ENCODE measurements around the gene RBM12. TPM values are rescaled to one million over a fixed set of nuclear protein-coding genes. Genes with fewer than 3 reads are reported as not detected.

Gene RBM12
- total and polyA plus RNA-seq, 2 of the 4 experiments (the other 2 are of a cell fraction) = 44.7 to 65.8 TPM

DNA sequence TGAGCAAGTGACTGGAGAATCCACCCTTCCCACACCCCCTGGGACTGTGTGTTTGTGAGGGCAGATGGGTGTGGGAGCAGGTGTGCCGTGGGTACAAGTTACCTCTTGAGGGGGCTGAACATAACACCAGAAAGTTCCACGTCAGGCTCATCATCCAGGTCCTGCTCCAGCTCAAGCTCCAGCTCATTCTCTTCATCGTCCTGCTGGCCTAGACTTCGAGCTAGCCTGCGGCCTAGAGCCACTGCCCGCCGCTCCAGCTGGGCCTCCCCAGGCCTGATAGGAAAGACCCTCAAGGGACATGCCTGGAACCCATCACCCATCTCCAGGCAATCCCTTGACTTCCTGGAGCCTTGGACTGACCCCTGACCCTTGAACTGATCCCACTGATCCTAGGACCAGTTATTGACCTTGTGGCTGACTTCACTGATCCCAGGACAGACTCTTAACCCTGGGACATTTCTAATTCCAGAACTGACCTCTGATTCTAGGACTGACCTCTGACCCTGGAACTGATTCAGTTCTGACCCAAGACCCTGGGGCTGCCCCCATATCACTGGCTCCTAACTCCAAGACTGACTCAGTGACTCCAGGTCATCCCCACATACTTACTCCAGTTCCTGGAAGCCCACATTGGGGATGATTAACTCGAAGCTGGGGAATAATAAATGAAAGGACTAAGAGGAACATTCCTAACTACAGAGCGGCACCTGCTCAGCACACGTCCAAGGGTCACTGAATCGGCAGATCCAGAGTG lies 60.8 kb downstream of the RBM12 start:
- no peak for TF ChIP-seq CEBPB (IDR thresholded peaks at IDR 0.05; ENCODE audit: low read depth, low read length)
- no peak for TF ChIP-seq CHD1 (IDR thresholded peaks at IDR 0.05; ENCODE audit: low read depth, low read length)
- TF ChIP-seq MAZ (IDR thresholded peaks at IDR 0.05; ENCODE audit: borderline replicate concordance, low read depth, low read length) = no peak
- no peak for TF ChIP-seq RAD21 (IDR thresholded peaks at IDR 0.05; ENCODE audit: low read length)
- TF ChIP-seq CTCF (conservative IDR thresholded peaks at IDR 0.05; ENCODE audit: low read depth, low read length) = no peak
- TF ChIP-seq FOS (IDR thresholded peaks at IDR 0.05; ENCODE audit: low read depth, low read length) = no peak
- no peak for TF ChIP-seq POLR2A (IDR thresholded peaks at IDR 0.05; ENCODE audit: low read depth, low read length)
- no peak for TF ChIP-seq ELK1 (IDR thresholded peaks at IDR 0.05; ENCODE audit: borderline replicate concordance, low read depth, low read length)
- TF ChIP-seq RCOR1 (IDR thresholded peaks at IDR 0.05; ENCODE audit: insufficient replicate concordance, low read length) = no peak
- TF ChIP-seq RFX5 (IDR thresholded peaks at IDR 0.05; ENCODE audit: low read depth, low read length) = no peak
- TF ChIP-seq NFE2L2 (IDR thresholded peaks at IDR 0.05; ENCODE audit: low read depth, low read length) = no peak
- no peak for TF ChIP-seq BHLHE40 (IDR thresholded peaks at IDR 0.05; ENCODE audit: low read depth, low read length)
- TF ChIP-seq SMC3 (IDR thresholded peaks at IDR 0.05; ENCODE audit: low read depth, low read length) = no peak
- TF ChIP-seq MXI1 (IDR thresholded peaks at IDR 0.05; ENCODE audit: borderline replicate concordance, low read depth, low read length) = no peak
- TF ChIP-seq MAFK (IDR thresholded peaks at IDR 0.05; ENCODE audit: low read depth, low read length) = no peak
- TF ChIP-seq USF2 (IDR thresholded peaks at IDR 0.05; ENCODE audit: low read depth, low read length) = no peak
- H4K5ac ChIP-seq (ENCODE audit: low read depth, low read length) = no peak overlapping the region
- H3K27ac ChIP-seq (ENCODE audit: insufficient read depth, low read length) = no peak overlapping the region
- no peak overlapping the region for H2BK5ac ChIP-seq (ENCODE audit: low read depth, low read length, poor library complexity, severe bottlenecking)
- no peak overlapping the region for H3K18ac ChIP-seq (ENCODE audit: low read depth, low read length)
- no peak overlapping the region for H3K4me3 ChIP-seq (ENCODE audit: insufficient read depth, low read depth, low read length)
- dilution Hi-C loops (cut with HindIII; ENCODE audit: low sequenced_read_pairs, unreplicated experiment) (no loop called here), in situ Hi-C loops (cut with MboI; ENCODE audit: low sequenced_read_pairs) (no loop called here), intact Hi-C loops (cut with micrococcal nuclease) (no loop called here)
- H3K4me1 ChIP-seq (ENCODE audit: control insufficient read depth, insufficient read depth, low read length) = peaks cover 3% of the 10 kb centered on the region
- BruUV-seq (replicated peaks) = no TSS peak
- no peak overlapping the region for H3K4me2 ChIP-seq (ENCODE audit: low read depth, low read length)
- H4K91ac ChIP-seq (ENCODE audit: insufficient read depth, low read depth, low read length) = no peak overlapping the region
- peaks cover 35% of the 10 kb centered on the region for H3K27me3 ChIP-seq (ENCODE audit: control insufficient read depth, insufficient read depth, low read length)
- H3K9me1 ChIP-seq (ENCODE audit: insufficient read depth, low read length) = no peaks in the 10 kb centered on the region
- H3K56ac ChIP-seq (ENCODE audit: extremely low read depth, insufficient read depth, low read length) = no peak overlapping the region
- H2BK15ac ChIP-seq (ENCODE audit: low read depth, low read length) = no peak overlapping the region
- H4K8ac ChIP-seq (ENCODE audit: low read depth in 2 of 2, low read length in 2 of 2) = no peak overlapping the region
- no peak overlapping the region for H3K23ac ChIP-seq (ENCODE audit: low read depth, low read length)
- no peaks in the 10 kb centered on the region for H3K36me3 ChIP-seq (ENCODE audit: control insufficient read depth, insufficient read depth, low read length)
- no peak overlapping the region for H2AK9ac ChIP-seq (replicated peaks; ENCODE audit: low read depth, low read length, poor library complexity)
- DNase-seq = no peak
- POLR2A ChIA-PET (ENCODE audit: unreplicated experiment) = no interaction called here
- no peak overlapping the region for H2BK120ac ChIP-seq (ENCODE audit: low read depth, low read length)
- CTCF ChIA-PET = no interaction called here
- no peak overlapping the region for H2AK5ac ChIP-seq (ENCODE audit: low read depth, low read length)
- H2BK20ac ChIP-seq (ENCODE audit: low read depth, low read length) = no peak overlapping the region
- no peaks in the 10 kb centered on the region; the same call in 1 of the 2 replicates for H4K20me1 ChIP-seq (ENCODE audit: insufficient read depth, low read length)
- H3K9ac ChIP-seq (ENCODE audit: low read depth, low read length) = no peak overlapping the region
- H3K4ac ChIP-seq (ENCODE audit: low read depth, low read length) = no peak overlapping the region
- H2AFZ ChIP-seq (replicated peaks; ENCODE audit: low read length, poor library complexity) = no peak overlapping the region
- H3K14ac ChIP-seq (replicated peaks; ENCODE audit: low read depth, low read length) = no peak overlapping the region
- ATAC-seq (ENCODE audit: low read depth) = no peak
- WGBS, 2 experiments (ENCODE audit: extremely low coverage in 2 of 2, insufficient read length in 1 of 2) = 91% methylated on average over 9 of the region's 11 CpGs; no CpG with 5 or more reads in 1 of the 2 experiments
- H3K79me1 ChIP-seq (ENCODE audit: low read depth in 1 of 2, low read length in 2 of 2) = no peaks in the 10 kb centered on the region
- H3K9me3 ChIP-seq (ENCODE audit: control insufficient read depth, insufficient read depth, low read length) = no peaks in the 10 kb centered on the region

All from IMR-90 (cell line).